Measurements from ENCODE around the gene TMPRSS9.
"Not testable (repeated sequence)": the region's sequence is repeated elsewhere in the genome, so short reads cannot be mapped to it uniquely, and the experiment has no call there.

Gene TMPRSS9

DNA sequence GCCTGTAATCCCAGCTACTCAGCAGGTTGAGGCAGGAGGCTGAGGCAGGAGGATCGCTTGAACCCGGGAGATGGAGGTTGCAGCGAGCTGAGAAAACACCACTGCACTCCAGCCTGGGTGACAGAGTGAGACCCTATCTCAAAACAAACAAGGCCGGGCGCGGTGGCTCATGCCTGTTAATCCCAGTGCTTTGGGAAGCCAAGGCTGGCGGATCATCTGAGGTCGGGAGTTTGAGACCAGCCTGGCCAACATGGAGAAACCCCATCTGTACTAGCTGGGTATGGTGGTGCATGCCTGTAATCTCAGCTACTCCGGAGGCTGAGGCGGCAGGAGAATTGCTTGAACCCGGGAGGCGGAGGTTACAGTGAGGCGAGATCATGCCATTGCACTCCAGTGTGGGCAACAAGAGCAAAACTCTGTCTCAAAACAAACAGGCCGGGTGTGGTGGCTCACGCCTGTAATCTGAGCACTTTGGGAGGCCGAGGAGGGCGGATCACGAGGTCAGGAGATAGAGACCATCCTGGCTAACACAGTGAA is 35.3 kb downstream of the TMPRSS9 start:
- DNase-seq = not testable (repeated sequence)

DNA sequence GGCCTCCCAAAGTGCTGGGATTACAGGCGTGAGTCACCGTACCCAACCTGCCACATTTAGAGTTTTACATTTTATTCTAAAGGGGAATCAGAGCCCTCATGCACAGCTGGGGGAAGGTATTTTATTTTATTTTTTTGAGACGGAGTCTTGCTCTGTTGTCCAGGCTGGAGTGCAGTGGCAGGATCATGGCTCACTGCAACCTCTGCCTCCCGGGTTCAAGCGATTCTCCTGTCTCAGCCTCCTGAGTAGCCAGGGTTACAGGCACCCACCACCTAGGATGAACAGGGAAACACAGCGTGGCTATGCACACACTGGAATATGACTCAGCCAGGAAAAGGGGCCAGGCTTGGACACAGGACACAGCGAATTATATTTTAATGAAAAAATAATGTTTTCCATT is 37.1 kb downstream of the TMPRSS9 start:
- not testable (repeated sequence) for DNase-seq

- no peak for DNase-seq
Observed at GRCh38 chr19:2398735-2399305, 38.8 kb downstream of the TMPRSS9 start.

DNA sequence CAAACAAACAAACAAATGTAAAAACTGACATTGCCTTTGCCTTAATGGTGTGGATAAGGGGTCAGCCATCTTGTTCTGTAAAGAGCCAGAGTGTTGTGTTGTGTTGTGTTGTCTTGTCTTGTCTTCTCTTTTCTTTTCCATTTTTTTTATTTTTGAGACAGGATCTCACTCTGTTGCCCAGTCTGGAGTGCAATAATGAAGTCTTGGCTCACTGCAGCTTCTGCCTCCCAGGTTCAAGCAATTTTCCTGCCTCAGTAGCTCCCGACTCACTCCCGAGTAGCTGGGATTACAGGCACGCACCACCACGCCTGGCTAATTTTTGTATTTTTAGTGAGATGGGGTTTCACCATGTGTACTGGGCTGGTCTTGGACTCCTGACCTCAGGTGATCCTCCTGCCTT is 39.5 kb downstream of the TMPRSS9 start:
- DNase-seq = no peak

- DNase-seq = no peak
Observed at GRCh38 chr19:2408247-2408646, 48.2 kb downstream of the TMPRSS9 start.

GRCh38 chr19:2409352-2409912 is 49.4 kb downstream of the TMPRSS9 start:
- DNase-seq = no peak

- DNase-seq = no peak
Observed at GRCh38 chr19:2410023-2410422, 50.0 kb downstream of the TMPRSS9 start.

DNA sequence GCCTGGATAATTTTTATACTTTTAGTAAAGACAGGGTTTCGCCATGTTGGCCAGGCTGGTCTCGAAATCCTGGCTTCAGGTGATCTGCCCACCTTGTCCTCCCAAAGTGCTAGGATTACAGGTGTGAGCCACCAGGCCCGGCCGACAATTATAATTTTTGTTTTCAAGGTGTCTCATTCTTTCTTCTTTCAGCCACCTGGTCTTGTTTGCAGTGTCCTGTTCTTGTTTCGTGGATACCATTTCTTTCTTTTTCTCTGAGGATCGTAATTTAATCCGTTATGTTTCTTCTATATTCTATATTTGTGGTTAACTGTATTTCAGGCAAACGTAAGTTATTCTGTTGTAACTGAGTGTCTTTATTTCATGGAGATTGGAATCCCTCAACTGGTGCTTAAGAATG is 51.6 kb downstream of the TMPRSS9 start:
- DNase-seq = no peak

DNA sequence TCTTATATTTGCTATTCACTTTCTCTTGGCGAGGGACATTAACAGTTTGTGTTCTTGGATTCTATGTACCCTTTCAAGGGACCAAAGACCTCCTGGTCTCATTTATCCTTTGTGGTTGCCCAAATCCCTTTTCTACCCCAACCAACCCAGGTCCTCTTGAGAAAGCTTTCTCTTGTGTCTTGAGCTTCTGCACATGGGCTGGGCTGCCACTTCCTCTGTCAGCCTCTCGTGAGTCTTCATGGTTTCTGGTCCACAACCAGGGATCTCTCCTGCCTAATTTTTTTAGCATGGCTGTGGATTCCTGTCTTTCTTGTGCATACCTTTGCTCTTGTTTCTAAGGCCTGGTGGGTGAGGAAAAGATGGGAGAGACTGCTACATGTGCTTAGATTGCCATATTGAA is 52.4 kb downstream of the TMPRSS9 start:
- no peak for DNase-seq

- no peak for DNase-seq
Observed at GRCh38 chr19:2413159-2413558, 53.1 kb downstream of the TMPRSS9 start.

- DNase-seq = no peak
Observed at GRCh38 chr19:2413629-2414028, 53.6 kb downstream of the TMPRSS9 start.

GRCh38 chr19:2415281-2415972 is 55.4 kb downstream of the TMPRSS9 start:
- no peak for DNase-seq

DNA sequence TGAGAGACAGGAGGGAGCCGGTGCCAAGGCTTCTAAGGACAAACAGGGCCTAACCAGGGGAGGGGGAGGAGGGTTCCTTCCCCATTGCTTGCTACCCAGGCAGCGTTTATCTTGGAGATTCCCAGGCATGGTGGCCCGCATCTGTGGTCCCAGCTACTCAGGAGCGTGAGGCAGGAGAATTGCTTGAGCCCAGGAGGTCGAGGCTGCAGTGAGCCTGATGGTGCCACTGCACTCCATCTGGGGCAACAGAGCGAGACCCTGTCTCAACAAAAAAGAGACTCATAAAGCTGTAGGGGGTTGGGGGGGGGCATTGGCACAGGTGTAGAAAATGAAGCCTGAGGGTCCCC is 55.9 kb downstream of the TMPRSS9 start:
- no peak for DNase-seq

DNA sequence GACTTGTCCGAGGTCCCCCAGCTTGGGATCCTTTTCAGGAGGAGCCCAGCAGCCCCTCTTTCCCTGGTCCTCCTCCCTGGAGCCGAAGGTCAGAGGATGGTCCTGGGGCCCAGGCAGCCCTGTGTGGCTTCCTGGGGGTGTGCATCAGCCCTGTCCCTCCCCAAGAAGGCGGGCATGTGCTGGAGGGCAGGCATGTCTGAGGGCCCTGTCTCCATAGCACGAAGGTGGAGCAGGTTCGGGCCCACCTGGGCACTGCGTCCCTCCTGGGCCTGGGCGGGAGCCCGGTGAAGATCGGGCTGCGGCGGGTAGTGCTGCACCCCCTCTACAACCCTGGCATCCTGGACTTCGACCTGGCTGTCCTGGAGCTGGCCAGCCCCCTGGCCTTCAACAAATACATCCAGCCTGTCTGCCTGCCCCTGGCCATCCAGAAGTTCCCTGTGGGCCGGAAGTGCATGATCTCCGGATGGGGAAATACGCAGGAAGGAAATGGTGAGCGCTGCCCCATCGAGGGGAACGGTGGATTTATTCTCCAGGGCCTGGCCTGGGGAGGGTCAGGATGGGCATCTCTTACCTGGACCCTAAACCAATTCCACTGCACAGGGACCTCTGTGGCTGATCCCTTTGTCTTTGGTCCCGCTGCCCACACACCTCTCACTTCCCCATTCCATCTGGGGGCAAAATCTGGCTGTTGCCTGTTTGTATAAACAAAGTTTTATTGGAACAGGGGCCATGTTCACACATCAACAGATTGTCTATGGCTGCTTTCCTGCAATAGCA is 56.4 kb downstream of the TMPRSS9 start:
- DNase-seq = no peak

DNA sequence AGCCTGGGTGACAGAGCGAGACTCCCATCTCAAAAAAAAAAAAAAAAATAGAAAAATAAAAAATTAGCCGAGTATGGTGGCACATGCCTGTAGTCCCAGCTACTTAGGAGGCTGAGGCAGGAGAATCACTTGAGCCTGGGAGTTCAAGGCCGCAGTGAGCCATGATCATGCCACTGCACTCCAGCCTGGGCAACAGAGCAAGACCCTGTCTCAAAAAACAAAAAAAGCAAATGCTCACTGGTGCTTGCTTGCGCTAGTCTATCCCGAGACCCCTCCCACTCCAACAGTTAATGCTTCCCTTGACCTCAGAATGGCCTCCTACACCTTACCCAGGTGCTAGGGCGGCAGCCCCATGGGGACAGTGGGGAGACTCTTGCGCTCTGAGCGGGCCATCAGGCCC is 57.4 kb downstream of the TMPRSS9 start:
- not testable (repeated sequence) for DNase-seq

GRCh38 chr19:2417881-2418406 is 57.9 kb downstream of the TMPRSS9 start:
- no peak for DNase-seq

DNA sequence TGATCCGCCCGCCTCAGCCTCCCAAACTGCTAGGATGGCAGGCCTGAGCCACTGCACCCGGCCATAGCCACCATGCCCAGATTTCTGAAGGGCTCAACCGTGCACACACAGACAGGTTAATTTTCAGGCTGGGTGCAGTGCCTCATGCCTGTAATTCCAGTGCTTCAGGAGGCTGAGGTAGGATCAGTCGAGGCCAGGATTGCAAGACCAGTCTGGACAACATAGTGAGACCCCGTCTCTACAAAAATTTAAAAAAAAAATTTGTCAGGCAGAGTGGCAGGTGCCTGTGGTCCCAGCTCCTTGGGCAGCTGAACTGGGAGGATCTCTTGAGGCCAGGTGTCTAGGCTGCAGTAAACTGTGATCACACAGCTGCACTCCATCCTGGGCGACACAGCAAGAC is 59.7 kb downstream of the TMPRSS9 start:
- no peak for DNase-seq

DNA sequence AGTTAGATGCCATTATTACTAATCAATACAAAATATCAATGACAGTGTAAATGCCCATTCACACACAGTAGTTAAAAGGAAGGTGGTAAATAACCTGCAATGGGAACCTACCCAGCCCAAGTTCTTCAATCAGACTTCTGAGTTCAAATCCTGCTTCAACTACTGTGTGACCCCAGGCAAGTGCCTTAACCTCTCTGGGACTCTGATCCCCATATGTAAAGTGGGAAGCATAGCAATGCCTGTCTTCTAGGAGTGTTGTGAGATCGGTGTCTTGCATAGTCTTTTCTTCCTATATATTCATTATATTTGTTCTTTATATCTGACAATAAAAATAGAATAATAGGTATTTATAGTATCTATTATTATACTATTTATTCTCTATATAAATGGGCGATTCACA is 60.4 kb downstream of the TMPRSS9 start:
- no peak for DNase-seq

GRCh38 chr19:2421581-2422306 is 61.7 kb downstream of the TMPRSS9 start:
- DNase-seq = no peak

- DNase-seq = no peak
Observed at GRCh38 chr19:2423071-2423914, 63.2 kb downstream of the TMPRSS9 start.

DNA sequence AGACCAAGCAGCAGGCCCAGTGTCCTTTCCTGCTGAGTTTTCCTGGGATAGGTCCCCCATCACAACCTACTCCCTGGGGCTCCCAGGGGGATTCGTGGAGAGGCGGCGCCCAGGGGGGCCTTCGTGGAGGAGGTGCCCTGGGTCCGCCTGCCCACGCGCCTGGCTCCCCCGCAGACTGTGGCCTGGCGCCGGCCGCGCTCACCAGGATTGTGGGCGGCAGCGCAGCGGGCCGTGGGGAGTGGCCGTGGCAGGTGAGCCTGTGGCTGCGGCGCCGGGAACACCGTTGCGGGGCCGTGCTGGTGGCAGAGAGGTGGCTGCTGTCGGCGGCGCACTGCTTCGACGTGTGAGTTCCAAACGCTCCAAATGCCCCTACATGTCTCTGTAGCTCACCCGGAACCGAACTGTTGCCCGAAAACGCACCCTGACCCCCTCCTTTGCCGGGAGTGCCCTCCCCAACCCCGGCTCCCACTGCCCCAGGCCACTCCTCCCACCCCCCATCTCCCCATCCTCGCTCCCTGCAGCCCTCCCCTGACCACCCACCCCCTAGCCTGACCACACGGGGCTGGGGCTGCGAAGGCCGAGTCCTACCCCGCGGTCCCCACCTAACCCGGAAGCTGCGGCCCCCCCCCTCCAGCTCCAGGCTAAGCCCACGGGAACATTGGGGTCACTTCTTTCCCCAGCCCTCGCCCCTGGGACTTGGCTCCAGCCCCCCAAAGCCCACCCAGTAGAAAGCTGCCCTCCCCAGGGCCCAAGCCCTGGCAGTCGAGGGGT is 64.0 kb downstream of the TMPRSS9 start:
- no peak for DNase-seq
